Suprapubic skin (tissue), 4 donors: ENCODE data around the gene GIT2.

Source experiments
- EP300 ChIP-seq: sonication (generic); formaldehyde crosslinking; IDR thresholded peaks from one replicate; pipeline ENCODE4 v1.6.1; 2017; ENCODE audit warnings: antibody characterized with exemption
- POLR2A ChIP-seq, 2 donors: fragments of 450-650 bp; IDR thresholded peaks; one replicate each; pipeline ENCODE4 v1.6.1; 2017; ENCODE audit warnings: antibody characterized with exemption in 2 of 2, mild to moderate bottlenecking in 2 of 2, moderate library complexity in 2 of 2
- POLR2AphosphoS5 ChIP-seq, 3 donors: sonication (generic); formaldehyde crosslinking; IDR thresholded peaks; one replicate each; pipeline ENCODE4 v1.6.1; 2017; ENCODE audit warnings: antibody characterized with exemption in 3 of 3
- TF ChIP-seq, protein P1 (sequence below), 2 donors: fragments of 200-600 bp in 1 of 2; fragments of 450-650 bp in 1 of 2; sonication (generic) in 1 of 2; IDR thresholded peaks; one replicate each; pipeline ENCODE4 v1.5.1; 2016 to 2019; ENCODE audit warnings: antibody characterized with exemption in 2 of 2, mild to moderate bottlenecking in 1 of 2, moderate library complexity in 1 of 2

DNA sequence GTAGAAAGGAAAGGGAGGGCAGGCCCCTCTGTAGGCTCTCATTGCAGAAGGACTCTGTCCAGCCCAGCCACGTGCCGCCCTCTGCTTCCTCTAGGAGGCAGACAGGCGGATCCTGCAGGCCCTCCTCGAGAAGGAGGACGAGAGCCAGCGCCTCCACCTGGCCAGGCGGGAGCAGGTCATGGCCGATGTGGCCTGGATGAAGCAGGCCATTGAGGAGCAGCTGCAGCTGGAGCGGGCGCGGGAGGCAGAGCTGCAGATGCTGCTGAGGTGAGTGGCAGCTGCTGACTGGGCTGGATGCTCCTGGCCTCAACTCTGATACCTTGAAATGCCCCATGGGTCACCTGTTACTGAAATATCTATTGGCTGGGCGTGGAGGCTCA is 85.2 kb downstream of the GIT2 start:
- TF ChIP-seq, protein P1, sequence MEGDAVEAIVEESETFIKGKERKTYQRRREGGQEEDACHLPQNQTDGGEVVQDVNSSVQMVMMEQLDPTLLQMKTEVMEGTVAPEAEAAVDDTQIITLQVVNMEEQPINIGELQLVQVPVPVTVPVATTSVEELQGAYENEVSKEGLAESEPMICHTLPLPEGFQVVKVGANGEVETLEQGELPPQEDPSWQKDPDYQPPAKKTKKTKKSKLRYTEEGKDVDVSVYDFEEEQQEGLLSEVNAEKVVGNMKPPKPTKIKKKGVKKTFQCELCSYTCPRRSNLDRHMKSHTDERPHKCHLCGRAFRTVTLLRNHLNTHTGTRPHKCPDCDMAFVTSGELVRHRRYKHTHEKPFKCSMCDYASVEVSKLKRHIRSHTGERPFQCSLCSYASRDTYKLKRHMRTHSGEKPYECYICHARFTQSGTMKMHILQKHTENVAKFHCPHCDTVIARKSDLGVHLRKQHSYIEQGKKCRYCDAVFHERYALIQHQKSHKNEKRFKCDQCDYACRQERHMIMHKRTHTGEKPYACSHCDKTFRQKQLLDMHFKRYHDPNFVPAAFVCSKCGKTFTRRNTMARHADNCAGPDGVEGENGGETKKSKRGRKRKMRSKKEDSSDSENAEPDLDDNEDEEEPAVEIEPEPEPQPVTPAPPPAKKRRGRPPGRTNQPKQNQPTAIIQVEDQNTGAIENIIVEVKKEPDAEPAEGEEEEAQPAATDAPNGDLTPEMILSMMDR (IDR thresholded peaks at IDR 0.05): peak in 1 of 2 donors; percentile 25
- no peak for TF ChIP-seq POLR2AphosphoS5 (IDR thresholded peaks at IDR 0.05)
- no peak for TF ChIP-seq EP300
- TF ChIP-seq POLR2A (IDR thresholded peaks at IDR 0.05): no peak
